ENCODE results near the gene MITD1. TPM values are rescaled to one million over a fixed set of nuclear protein-coding genes. Genes with fewer than 3 reads are reported as not detected.
A peak's percentile ranks its signal among the peaks of the same experiment; 100 is the strongest.

MITD1 gene
- total and polyA plus RNA-seq, 2 of the 13 experiments (the other 11 are each of a cell fraction or from before 2014, with no cell fraction given), result 17.8 to 43.7 TPM

- TF ChIP-seq, protein P1, sequence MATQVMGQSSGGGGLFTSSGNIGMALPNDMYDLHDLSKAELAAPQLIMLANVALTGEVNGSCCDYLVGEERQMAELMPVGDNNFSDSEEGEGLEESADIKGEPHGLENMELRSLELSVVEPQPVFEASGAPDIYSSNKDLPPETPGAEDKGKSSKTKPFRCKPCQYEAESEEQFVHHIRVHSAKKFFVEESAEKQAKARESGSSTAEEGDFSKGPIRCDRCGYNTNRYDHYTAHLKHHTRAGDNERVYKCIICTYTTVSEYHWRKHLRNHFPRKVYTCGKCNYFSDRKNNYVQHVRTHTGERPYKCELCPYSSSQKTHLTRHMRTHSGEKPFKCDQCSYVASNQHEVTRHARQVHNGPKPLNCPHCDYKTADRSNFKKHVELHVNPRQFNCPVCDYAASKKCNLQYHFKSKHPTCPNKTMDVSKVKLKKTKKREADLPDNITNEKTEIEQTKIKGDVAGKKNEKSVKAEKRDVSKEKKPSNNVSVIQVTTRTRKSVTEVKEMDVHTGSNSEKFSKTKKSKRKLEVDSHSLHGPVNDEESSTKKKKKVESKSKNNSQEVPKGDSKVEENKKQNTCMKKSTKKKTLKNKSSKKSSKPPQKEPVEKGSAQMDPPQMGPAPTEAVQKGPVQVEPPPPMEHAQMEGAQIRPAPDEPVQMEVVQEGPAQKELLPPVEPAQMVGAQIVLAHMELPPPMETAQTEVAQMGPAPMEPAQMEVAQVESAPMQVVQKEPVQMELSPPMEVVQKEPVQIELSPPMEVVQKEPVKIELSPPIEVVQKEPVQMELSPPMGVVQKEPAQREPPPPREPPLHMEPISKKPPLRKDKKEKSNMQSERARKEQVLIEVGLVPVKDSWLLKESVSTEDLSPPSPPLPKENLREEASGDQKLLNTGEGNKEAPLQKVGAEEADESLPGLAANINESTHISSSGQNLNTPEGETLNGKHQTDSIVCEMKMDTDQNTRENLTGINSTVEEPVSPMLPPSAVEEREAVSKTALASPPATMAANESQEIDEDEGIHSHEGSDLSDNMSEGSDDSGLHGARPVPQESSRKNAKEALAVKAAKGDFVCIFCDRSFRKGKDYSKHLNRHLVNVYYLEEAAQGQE (IDR thresholded peaks at IDR 0.05; ENCODE audit: borderline replicate concordance in 1 of 2, low read depth in 1 of 2, low read length in 2 of 2), result no peak; a peak in 1 of 4 replicates
- TF ChIP-seq KMT2B (CRISPR knock-in tag; IDR thresholded peaks at IDR 0.05) (peak; percentile 100), RFX3 (CRISPR knock-in tag; IDR thresholded peaks at IDR 0.05) (no peak), ZSCAN25 (CRISPR knock-in tag; IDR thresholded peaks at IDR 0.05) (peak; percentile 76), FOXK2 (IDR thresholded peaks at IDR 0.05) (peak; percentile 69; the same call in 1 of the 2 replicates), TMF1 (CRISPR knock-in tag; IDR thresholded peaks at IDR 0.05; ENCODE audit: low read depth) (peak; percentile 99), XRCC5 (optimal IDR thresholded peaks at IDR 0.05; ENCODE audit: low read length) (peak; percentile 91), SCMH1 (CRISPR knock-in tag; IDR thresholded peaks at IDR 0.05; ENCODE audit: borderline replicate concordance) (no peak), ZNF274 (CRISPR knock-in tag; IDR thresholded peaks at IDR 0.05) (peak; percentile 100), TAF15 (IDR thresholded peaks at IDR 0.05; ENCODE audit: low read depth, low read length, poor library complexity, severe bottlenecking) (peak; percentile 92), ESRRA (CRISPR knock-in tag; IDR thresholded peaks at IDR 0.05; ENCODE audit: low read depth) (peak; percentile 85; the same call in 1 of the 2 replicates), HOXA5 (CRISPR knock-in tag; IDR thresholded peaks at IDR 0.05) (peak; percentile 95), ATF1 (CRISPR knock-in tag; IDR thresholded peaks at IDR 0.05) (peak; percentile 82), KDM5A (IDR thresholded peaks at IDR 0.05; ENCODE audit: borderline replicate concordance, low read length) (peak; percentile 87), SUZ12 (IDR thresholded peaks at IDR 0.05; ENCODE audit: low read depth, low read length) (peak; percentile 57), RBFOX2 (IDR thresholded peaks at IDR 0.05; ENCODE audit: low read depth, low read length) (peak; percentile 98), ZC3H4 (CRISPR knock-in tag; IDR thresholded peaks at IDR 0.05; ENCODE audit: borderline replicate concordance) (peak; percentile 22; the same call in 1 of the 2 replicates), LCORL (IDR thresholded peaks at IDR 0.05) (no peak), LCORL (CRISPR knock-in tag; IDR thresholded peaks at IDR 0.05) (peak; percentile 86), ZNF710 (CRISPR knock-in tag; IDR thresholded peaks at IDR 0.05; ENCODE audit: borderline replicate concordance) (0 out of 2 replicates have a peak, but pooled peaks have one; percentile 34), ZMYM2 (CRISPR knock-in tag; IDR thresholded peaks at IDR 0.05) (peak; percentile 97), TFDP2 (CRISPR knock-in tag; IDR thresholded peaks at IDR 0.05) (peak; percentile 92), ZNF24 (IDR thresholded peaks at IDR 0.05) (no peak)
These were observed 26.0 kb downstream of the MITD1 start, which contains the start of the genes LIPT1 and TSGA10 (continued) for GRCh38 chr2:99154643-99155536.

Measured in HepG2 (cell line).